Kidney (tissue), 14 donors: ENCODE measurements around the gene TAOK3. TPM values are rescaled to one million over a fixed set of nuclear protein-coding genes. Genes with fewer than 3 reads are reported as not detected.

ENCODE experiments used
- DNase-seq, 5 donors: peaks; one replicate each; pipeline ENCODE4 v3.0.0-alpha.2; 2013 to 2020
- FAIRE-seq: peaks from 2 replicates; lab custom pipeline; 2012; peaks lifted over from hg19 to GRCh38; lab: Jason Lieb, UNC
- H3K27ac ChIP-seq, 2 donors: one replicate each; pipeline ENCODE4 v1.7.0; 2013; ENCODE audit warnings: low read depth in 2 of 2, low read length in 2 of 2, inconsistent platforms in 1 of 2
- H3K27me3 ChIP-seq: one replicate; pipeline ENCODE4 v1.7.1; 2013; ENCODE audit warnings: low read length, inconsistent platforms; ENCODE audit not compliant: control insufficient read depth, insufficient read depth
- H3K36me3 ChIP-seq, 3 donors: one replicate each; pipeline versions ENCODE4 v1.7.0 to v1.7.1; 2013; ENCODE audit warnings: low read length in 3 of 3, control low read depth in 1 of 3, inconsistent platforms in 1 of 3; ENCODE audit not compliant: insufficient read depth in 3 of 3, control insufficient read depth in 2 of 3
- H3K4me1 ChIP-seq, 3 donors: one replicate each; pipeline versions ENCODE4 v1.7.0 to v1.7.1; 2013; ENCODE audit warnings: low read length in 3 of 3, inconsistent platforms in 1 of 3, low read depth in 1 of 3; ENCODE audit not compliant: control insufficient read depth in 2 of 3, insufficient read depth in 2 of 3
- H3K4me3 ChIP-seq, 3 donors: one replicate each; pipeline versions ENCODE4 v1.7.0 to v1.8.1; 2013; ENCODE audit warnings: low read length in 3 of 3, control low read depth in 1 of 3, inconsistent platforms in 1 of 3
- H3K9ac ChIP-seq, 3 donors: one replicate each; pipeline versions ENCODE4 v1.7.0 to v1.7.1; 2013; ENCODE audit warnings: low read length in 3 of 3, control low read depth in 1 of 3, inconsistent platforms in 1 of 3
- H3K9me3 ChIP-seq, 3 donors: one replicate each; pipeline versions ENCODE4 v1.7.0 to v1.7.1; 2013; ENCODE audit warnings: low read length in 3 of 3, control low read depth in 1 of 3, inconsistent platforms in 1 of 3; ENCODE audit not compliant: control insufficient read depth in 2 of 3, insufficient read depth in 1 of 3
- intact Hi-C: fragments of 100-400 bp; cut with DNase I; formaldehyde crosslinking; loops from one replicate; pipeline ENCODE4 v1.11.1; 2022
- polyA plus RNA-seq: library from polyadenylated mRNA; stranded (reverse); fragments of 350-450 nt; fragmentation: Illumina TruSeq; extraction: RNeasy Lipid Tissue Mini Kit (QIAGEN cat#74804); gene quantifications from one replicate; pipeline ENCODE4 v1.2.3, GENCODE V29; 2014; ENCODE audit warnings: low read depth, low replicate concordance; ENCODE audit not compliant: insufficient read depth
- total RNA-seq: library from RNA; stranded (reverse); fragmentation: NEBNext Ultra II Directional; extraction: Animal tissue kit (Norgen Biotek cat#: 25700); gene quantifications from one replicate; pipeline ENCODE4 v1.2.1, GENCODE V29; 2021
- TF ChIP-seq, protein P1 (sequence below): IDR thresholded peaks from 3 replicates; pipeline ENCODE4 v1.5.1; 2012; ENCODE audit warnings: mild to moderate bottlenecking, moderate library complexity, borderline replicate concordance; ENCODE audit not compliant: insufficient read depth; ENCODE audit errors: extremely low read depth
- donor health status: control.
- donor health status: control.
- donor health status: control.
- donor health status: control.
- donor health status: control.
- donor health status: DM: yes; HTN: yes; CAD: no.
- donor health status: Normal renal cell carcinoma (clear cell type).

The TAOK3 gene
- total and polyA plus RNA-seq, 2 donors from 2014 or later = 14.0 to 36.1 TPM

DNA sequence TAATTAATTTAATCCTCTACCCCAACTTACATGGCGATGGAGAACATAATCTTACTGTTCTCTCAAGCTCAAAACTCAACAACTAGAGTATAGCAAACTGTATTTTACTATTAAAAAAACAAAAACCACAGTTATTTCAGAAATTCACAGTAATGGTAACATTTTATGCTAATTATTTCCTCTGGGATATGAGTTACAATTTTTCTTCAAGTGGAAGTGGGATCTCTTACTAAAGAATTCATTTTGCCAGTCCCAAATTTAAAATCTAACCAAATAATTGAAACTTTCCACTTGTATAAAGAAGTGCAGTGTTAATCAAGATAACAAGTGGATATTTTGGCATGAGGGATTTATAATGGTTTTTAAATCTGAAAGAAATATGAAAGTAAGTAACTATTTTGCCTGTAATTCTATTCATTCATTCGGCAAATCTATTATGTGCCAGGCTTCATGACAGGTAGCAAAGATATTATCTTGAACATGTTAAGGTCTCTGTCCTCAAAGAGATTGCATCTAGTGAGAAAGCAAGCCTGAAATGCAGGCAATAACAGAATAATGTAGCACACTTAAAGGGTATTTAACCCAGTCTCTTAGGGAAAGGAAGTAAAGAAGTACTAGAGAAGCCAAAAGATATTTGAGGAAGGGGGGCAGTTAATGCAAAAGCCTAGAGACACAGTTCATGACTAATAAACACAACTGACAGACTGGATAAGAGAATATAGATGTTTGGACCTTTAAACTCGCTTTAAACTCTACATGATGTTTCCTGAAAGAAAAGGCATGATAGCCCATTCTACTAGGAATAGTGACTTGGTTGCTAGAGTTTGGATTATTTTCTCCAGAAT is 44.0 kb downstream of the TAOK3 start:
- peaks cover 0 to 4% (median 3%) of the 10 kb centered on the region in 3 donors for H3K4me1 ChIP-seq
- no peaks in the 10 kb centered on the region for H3K36me3 ChIP-seq
- no peaks in the 10 kb centered on the region for H3K27me3 ChIP-seq
- intact Hi-C loops = no loop called here
- DNase-seq (no peak), FAIRE-seq (no peak)
- H3K9me3 ChIP-seq = no peaks in the 10 kb centered on the region
- no peak overlapping the region for H3K9ac ChIP-seq
- no peak overlapping the region for H3K4me3 ChIP-seq
- no peak overlapping the region for H3K27ac ChIP-seq
- TF ChIP-seq, protein P1, sequence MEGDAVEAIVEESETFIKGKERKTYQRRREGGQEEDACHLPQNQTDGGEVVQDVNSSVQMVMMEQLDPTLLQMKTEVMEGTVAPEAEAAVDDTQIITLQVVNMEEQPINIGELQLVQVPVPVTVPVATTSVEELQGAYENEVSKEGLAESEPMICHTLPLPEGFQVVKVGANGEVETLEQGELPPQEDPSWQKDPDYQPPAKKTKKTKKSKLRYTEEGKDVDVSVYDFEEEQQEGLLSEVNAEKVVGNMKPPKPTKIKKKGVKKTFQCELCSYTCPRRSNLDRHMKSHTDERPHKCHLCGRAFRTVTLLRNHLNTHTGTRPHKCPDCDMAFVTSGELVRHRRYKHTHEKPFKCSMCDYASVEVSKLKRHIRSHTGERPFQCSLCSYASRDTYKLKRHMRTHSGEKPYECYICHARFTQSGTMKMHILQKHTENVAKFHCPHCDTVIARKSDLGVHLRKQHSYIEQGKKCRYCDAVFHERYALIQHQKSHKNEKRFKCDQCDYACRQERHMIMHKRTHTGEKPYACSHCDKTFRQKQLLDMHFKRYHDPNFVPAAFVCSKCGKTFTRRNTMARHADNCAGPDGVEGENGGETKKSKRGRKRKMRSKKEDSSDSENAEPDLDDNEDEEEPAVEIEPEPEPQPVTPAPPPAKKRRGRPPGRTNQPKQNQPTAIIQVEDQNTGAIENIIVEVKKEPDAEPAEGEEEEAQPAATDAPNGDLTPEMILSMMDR = no peak

DNA sequence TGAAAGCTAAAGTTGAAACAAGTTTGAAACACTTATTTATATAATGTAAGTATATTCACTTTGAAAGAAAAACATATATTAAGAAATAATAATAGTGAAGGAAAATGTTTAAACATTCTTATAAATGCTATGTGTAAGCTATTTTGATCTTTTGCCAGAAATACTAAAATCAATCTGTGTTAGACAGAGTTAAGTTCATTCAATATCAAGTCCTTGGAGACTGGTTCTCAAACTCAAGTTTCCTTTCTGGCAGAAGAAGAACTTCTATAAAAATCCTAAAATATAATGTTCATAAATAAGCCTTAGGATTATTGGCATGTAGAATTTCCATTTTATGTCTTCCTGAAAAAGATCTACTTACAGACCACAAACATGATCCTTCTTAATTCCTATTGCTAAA is 45.3 kb downstream of the TAOK3 start:
- H3K9me3 ChIP-seq = no peaks in the 10 kb centered on the region
- H3K27ac ChIP-seq = no peak overlapping the region
- no peaks in the 10 kb centered on the region for H3K36me3 ChIP-seq
- DNase-seq (no peak), FAIRE-seq (peak; percentile 73)
- intact Hi-C loops = no loop called here
- peaks cover 0 to 4% (median 3%) of the 10 kb centered on the region in 3 donors for H3K4me1 ChIP-seq
- H3K4me3 ChIP-seq = no peak overlapping the region
- TF ChIP-seq, protein P1 = no peak
- no peak overlapping the region for H3K9ac ChIP-seq
- H3K27me3 ChIP-seq = no peaks in the 10 kb centered on the region

DNA sequence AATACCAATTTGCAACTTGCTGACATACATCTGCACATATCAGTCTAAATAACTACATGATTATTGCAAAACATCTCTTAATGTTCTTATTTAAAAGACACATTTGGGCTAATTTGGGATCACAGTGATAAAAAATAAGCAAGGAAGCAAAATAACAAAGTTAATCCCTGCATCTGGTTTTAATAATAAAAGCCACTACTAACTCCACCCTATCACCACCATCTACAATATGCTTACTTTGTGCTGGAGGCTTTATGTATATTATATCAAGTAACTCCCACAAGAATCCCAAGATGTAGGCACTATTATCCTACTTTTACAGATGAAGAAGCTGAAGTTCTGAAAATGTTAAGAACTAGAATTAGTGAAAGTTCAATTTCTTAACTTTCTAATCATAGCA is 45.7 kb downstream of the TAOK3 start:
- FAIRE-seq = no peak
- Histone ChIP-seq H3K27ac (no peak overlapping the region), H3K4me1 (peaks cover 0 to 4% (median 3%) of the 10 kb centered on the region in 3 donors), H3K4me3 (no peak overlapping the region), H3K27me3 (no peaks in the 10 kb centered on the region), H3K36me3 (no peaks in the 10 kb centered on the region), H3K9me3 (no peaks in the 10 kb centered on the region), H3K9ac (no peak overlapping the region)
- TF ChIP-seq, protein P1 = no peak
- intact Hi-C loops = no loop called here
- no peak for DNase-seq
